GF-D8 (cell line): Measurements from ENCODE around the gene KDM7A.
A peak's percentile ranks its signal among the peaks of the same experiment; 100 is the strongest.
"Not testable (repeated sequence)": the region's sequence is repeated elsewhere in the genome, so short reads cannot be mapped to it uniquely, and the experiment has no call there.

Experiments
- DNase-seq: peaks from one replicate; lab custom pipeline; 2025; lab: John Stamatoyannopoulos, UW

The KDM7A gene

GRCh38 chr7:140200061-140200989 is 23.5 kb upstream of the KDM7A start:
- DNase-seq: no peak

- no peak for DNase-seq
Measured at GRCh38 chr7:140197938-140198337, 21.2 kb upstream of the KDM7A start.

DNA sequence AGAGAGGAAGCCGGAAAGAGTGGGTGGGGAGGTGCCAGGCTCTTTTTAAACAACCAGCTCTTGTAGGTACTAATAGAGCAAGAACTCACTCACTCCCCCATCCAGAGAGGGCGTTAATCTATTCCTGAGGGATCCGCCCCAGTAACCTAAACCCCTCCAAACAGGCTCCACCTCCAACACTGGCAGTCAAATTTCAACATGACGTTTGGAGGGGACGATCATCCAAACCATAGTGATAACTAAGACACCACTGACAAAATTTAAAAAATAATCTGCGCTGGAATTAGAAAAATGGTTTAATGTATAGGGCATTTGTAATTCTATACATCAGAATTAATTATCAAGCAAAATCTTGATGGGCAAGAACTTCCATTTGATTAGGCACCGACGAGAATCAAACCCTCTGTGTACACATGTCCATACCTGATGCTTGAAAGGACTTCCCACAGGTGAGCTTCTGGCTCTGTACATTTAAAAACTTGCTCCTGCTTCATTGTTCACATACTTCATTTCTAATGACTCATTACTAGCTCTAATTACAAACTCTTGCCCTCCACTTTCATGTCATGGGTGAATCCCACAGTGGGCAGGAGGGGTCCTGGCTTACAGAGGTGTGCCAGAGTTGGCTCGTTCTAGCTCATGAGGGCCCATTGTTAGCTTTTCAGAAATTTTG is 20.6 kb upstream of the KDM7A start:
- no peak for DNase-seq

GRCh38 chr7:140196361-140197217 is 19.8 kb upstream of the KDM7A start:
- DNase-seq: no peak

GRCh38 chr7:140195859-140196258 is 19.1 kb upstream of the KDM7A start:
- DNase-seq: no peak

- no peak for DNase-seq
Measured at GRCh38 chr7:140192620-140193019, 15.8 kb upstream of the KDM7A start.

GRCh38 chr7:140192176-140192575 is 15.4 kb upstream of the KDM7A start:
- DNase-seq: no peak

- DNase-seq: no peak
Measured at GRCh38 chr7:140190588-140190987, 13.8 kb upstream of the KDM7A start.

GRCh38 chr7:140189917-140190316 is 13.1 kb upstream of the KDM7A start:
- no peak for DNase-seq

DNA sequence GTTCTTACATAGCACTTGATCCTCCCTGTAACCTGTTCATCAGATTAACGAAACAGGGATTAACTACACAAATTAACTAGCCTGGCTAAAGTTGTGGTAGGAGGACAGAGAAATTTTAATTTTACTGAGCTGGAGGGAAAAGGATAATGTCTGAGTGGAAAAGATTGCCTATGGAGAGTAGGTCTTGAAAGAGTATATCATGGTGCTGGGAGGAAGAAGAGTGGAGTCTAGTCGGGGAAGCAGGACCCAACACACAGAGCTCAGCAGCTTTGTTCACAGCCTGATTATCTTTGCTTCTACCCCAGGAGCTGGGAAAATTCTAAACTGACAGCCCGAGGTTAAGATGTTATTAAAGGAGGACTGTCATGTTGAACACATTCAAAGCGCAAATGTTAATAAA is 6.1 kb upstream of the KDM7A start:
- no peak for DNase-seq

GRCh38 chr7:140179339-140179738 is 2.6 kb upstream of the KDM7A start:
- DNase-seq: no peak

- DNase-seq: no peak
Measured at GRCh38 chr7:140176122-140176701, 571 bp downstream of the KDM7A start.

DNA sequence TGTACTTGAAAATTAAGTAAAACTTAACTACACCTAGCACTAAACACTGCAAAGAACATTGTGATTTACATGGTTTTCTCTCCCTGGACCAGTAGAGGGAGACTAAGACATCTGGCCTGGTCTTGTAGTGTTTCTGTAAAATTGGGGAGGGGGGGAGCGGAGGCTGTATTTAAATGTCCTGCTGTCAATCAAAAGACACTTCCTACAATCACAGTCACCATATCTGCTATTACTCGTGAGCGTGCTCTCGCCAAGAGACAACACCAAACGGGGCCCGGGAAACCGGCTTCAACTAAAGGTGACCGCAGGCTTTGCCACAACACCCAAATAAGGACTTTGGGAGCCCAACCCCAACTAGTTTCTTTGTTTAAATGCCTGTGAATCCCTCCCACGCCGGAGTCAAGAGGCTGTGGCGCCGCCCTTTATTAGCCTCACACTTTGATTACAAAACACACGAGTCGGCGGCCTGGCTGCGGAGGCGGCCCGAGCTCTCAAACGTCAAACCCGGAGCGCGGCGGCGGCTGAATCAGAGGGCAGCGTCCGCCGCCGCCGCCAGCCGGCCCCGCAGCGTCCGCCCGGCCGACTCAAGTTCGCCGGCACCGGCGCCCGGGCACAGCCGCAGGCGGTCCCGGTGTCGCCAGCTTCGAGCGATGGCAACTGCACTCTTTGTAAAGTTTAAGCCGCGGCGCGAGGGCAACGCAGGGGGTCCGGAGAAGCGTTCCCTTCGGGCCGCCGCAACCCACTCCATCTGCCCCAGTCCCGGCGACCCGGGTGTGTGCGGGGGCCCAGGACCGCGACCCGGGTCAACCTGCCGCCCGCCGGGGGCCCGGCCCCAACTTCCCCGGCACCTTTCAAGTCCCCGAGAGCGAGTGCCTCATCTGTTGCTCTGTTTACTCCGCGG is 1.3 kb downstream of the KDM7A start:
- peak; percentile 75 for DNase-seq

GRCh38 chr7:140174217-140174616 is 2.6 kb downstream of the KDM7A start:
- DNase-seq: no peak

GRCh38 chr7:140170375-140170774 is 6.4 kb downstream of the KDM7A start:
- DNase-seq: no peak

DNA sequence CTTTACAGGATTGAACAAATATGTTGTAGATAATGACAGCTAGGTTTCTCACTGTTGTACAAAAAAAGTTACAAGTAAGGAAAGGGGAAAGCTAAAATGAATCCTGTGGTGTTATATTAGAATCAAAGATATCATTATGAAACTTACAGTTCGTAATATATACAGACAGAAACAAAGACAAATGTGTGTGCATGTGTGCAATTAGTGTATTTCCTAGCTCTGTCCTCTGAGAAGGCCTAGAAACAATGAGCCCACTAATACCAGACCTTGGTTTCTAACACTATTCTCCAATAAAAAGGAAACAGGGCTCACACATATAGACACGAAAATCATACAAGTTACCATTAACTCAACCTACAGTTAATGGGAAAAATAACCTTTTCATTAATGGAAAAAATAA is 8.0 kb downstream of the KDM7A start:
- DNase-seq: no peak

DNA sequence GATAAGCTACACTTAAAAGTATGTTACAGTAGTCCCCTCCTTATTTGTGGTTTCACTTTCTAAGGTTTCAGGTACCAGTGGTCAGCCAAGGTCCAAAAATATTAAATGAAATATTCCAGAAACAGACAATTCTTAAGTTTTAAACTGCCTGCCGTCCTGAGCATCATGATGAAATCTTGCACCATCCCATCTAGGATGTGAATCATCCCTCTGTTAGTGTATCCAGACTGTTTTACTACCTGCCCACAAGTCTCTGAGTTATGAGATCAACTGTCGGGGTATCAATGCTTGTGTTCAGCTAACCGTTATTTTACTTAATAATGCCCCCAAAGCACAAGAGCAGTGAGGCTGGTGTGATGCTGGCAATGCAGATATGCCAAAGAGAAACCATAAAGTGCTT is 11.4 kb downstream of the KDM7A start:
- no peak for DNase-seq

DNA sequence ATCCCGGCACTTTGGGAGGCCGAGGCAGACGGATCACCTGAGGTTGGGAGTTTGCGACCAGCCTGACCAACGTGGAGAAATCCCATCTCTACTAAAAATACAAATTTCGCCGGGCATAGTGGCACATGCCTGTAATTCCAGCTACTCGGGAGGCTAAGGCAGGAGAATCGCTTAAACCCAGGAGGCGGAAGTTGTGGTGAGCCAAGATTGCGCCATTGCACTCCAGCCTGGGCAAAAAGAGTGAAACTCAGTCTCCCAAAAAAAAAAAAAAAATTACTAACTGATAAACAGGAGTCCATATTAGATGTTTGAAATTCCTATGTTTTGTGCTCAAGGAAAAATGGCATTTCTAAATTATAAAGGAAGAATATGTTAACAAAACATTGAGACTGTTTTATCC is 14.7 kb downstream of the KDM7A start:
- not testable (repeated sequence) for DNase-seq

DNA sequence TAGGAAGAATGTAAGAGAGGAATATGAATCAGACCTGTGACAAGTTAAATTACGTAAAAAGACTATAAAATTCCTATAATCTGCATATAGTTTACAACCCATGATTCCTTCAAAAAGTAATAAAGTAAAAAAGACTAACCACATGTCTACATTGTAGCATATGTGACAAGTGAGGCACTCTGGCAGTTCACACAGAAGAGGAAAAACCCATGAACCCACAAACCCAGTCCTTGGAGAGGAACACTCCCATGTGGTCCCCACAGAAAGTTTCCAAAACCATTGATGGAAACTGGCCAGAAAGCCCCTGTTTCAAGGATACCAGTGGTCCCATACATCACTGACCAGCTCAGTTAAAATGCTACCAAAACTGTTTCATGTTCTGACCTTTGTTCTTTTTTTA is 15.7 kb downstream of the KDM7A start:
- no peak for DNase-seq

GRCh38 chr7:140160308-140160707 is 16.5 kb downstream of the KDM7A start:
- no peak for DNase-seq

- no peak for DNase-seq
Measured at GRCh38 chr7:140159497-140159896, 17.3 kb downstream of the KDM7A start.
